ENCODE measurements around the gene CRMP1. TPM values are rescaled to one million over a fixed set of nuclear protein-coding genes. Genes with fewer than 3 reads are reported as not detected.
"Not testable (repeated sequence)": the region's sequence is repeated elsewhere in the genome, so short reads cannot be mapped to it uniquely, and the experiment has no call there.

CRMP1 gene
- polyA plus RNA-seq, 1 donor (not counting 4 experiments of a cell fraction or from before 2014, with no cell fraction given), result 0.03 TPM

GRCh38 chr4:5858020-5858769 lies 34.7 kb downstream of the CRMP1 start:
- Histone ChIP-seq H4K20me1 (ENCODE audit: control insufficient read depth, extremely low read depth, insufficient read depth, low read length) (no peaks in the 10 kb centered on the region), H3K9me3 (ENCODE audit: control insufficient read depth, low read depth, low read length) (no peaks in the 10 kb centered on the region), H3K4me3 (ENCODE audit: control insufficient read depth in 2 of 3, extremely low read depth in 1 of 3, insufficient read depth in 2 of 3, low read depth in 1 of 3, low read length in 3 of 3) (no peak overlapping the region), H3K4me1 (ENCODE audit: control insufficient read depth, extremely low read depth, insufficient read depth, low read length) (peaks cover 2% of the 10 kb centered on the region), H3K36me3 (ENCODE audit: control insufficient read depth in 2 of 2, extremely low read depth in 1 of 2, insufficient read depth in 2 of 2, low read length in 2 of 2) (no peaks in the 10 kb centered on the region), H3K9me1 (ENCODE audit: control insufficient read depth, extremely low read depth, insufficient read depth, low read length) (no peaks in the 10 kb centered on the region), H2AFZ (ENCODE audit: control insufficient read depth, low read length) (no peak overlapping the region), H3K27me3 (ENCODE audit: control insufficient read depth, extremely low read depth, insufficient read depth, low read length) (no peaks in the 10 kb centered on the region), H3K4me2 (ENCODE audit: control insufficient read depth, extremely low read depth, insufficient read depth, low read depth, low read length) (no peak overlapping the region), H3K27ac (ENCODE audit: control insufficient read depth, insufficient read depth, low read length) (no peak overlapping the region), H3K9ac (ENCODE audit: control insufficient read depth, extremely low read depth, insufficient read depth, low read length) (no peak overlapping the region), H3K79me2 (ENCODE audit: control insufficient read depth, insufficient read depth, low read length) (no peaks in the 10 kb centered on the region)
- TF ChIP-seq, protein P1, sequence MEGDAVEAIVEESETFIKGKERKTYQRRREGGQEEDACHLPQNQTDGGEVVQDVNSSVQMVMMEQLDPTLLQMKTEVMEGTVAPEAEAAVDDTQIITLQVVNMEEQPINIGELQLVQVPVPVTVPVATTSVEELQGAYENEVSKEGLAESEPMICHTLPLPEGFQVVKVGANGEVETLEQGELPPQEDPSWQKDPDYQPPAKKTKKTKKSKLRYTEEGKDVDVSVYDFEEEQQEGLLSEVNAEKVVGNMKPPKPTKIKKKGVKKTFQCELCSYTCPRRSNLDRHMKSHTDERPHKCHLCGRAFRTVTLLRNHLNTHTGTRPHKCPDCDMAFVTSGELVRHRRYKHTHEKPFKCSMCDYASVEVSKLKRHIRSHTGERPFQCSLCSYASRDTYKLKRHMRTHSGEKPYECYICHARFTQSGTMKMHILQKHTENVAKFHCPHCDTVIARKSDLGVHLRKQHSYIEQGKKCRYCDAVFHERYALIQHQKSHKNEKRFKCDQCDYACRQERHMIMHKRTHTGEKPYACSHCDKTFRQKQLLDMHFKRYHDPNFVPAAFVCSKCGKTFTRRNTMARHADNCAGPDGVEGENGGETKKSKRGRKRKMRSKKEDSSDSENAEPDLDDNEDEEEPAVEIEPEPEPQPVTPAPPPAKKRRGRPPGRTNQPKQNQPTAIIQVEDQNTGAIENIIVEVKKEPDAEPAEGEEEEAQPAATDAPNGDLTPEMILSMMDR (optimal IDR thresholded peaks at IDR 0.05 in 1 of 3, IDR thresholded peaks at IDR 0.05 in 1 of 3, conservative IDR thresholded peaks at IDR 0.05 in 1 of 3; ENCODE audit: extremely low read depth in 1 of 3, insufficient read depth in 2 of 3, low read length in 3 of 3), result no peak
- no peak for TF ChIP-seq EZH2 (IDR thresholded peaks at IDR 0.05; ENCODE audit: low read length)
- DNase-seq (ENCODE audit: low read depth, low spot score) (no peak), FAIRE-seq (no peak)
- dilution Hi-C loops (cut with MboI; ENCODE audit: extremely low pct_ligation_motif_present, low sequenced_read_pairs), result no loop called here

GRCh38 chr4:5857199-5857598 lies 35.7 kb downstream of the CRMP1 start:
- no peaks in the 10 kb centered on the region for H3K4me1 ChIP-seq (ENCODE audit: control insufficient read depth, extremely low read depth, insufficient read depth, low read length)
- dilution Hi-C loops (cut with MboI; ENCODE audit: extremely low pct_ligation_motif_present, low sequenced_read_pairs), result no loop called here
- no peak overlapping the region for H3K4me3 ChIP-seq (ENCODE audit: control insufficient read depth in 2 of 3, extremely low read depth in 1 of 3, insufficient read depth in 2 of 3, low read depth in 1 of 3, low read length in 3 of 3)
- H3K27ac ChIP-seq (ENCODE audit: control insufficient read depth, insufficient read depth, low read length), result no peak overlapping the region
- no peak for TF ChIP-seq EZH2 (IDR thresholded peaks at IDR 0.05; ENCODE audit: low read length)
- TF ChIP-seq, protein P1 (optimal IDR thresholded peaks at IDR 0.05 in 1 of 3, IDR thresholded peaks at IDR 0.05 in 1 of 3, conservative IDR thresholded peaks at IDR 0.05 in 1 of 3; ENCODE audit: extremely low read depth in 1 of 3, insufficient read depth in 2 of 3, low read length in 3 of 3), result no peak
- DNase-seq (ENCODE audit: low read depth, low spot score), result no peak
- H3K9me3 ChIP-seq (ENCODE audit: control insufficient read depth, low read depth, low read length), result no peaks in the 10 kb centered on the region
- no peaks in the 10 kb centered on the region for H3K36me3 ChIP-seq (ENCODE audit: control insufficient read depth in 2 of 2, extremely low read depth in 1 of 2, insufficient read depth in 2 of 2, low read length in 2 of 2)
- peaks cover 3% of the 10 kb centered on the region for H3K27me3 ChIP-seq (ENCODE audit: control insufficient read depth, extremely low read depth, insufficient read depth, low read length)
- no peak for FAIRE-seq
- H3K4me2 ChIP-seq (ENCODE audit: control insufficient read depth, extremely low read depth, insufficient read depth, low read depth, low read length), result no peak overlapping the region
- H3K9me1 ChIP-seq (ENCODE audit: control insufficient read depth, extremely low read depth, insufficient read depth, low read length), result no peaks in the 10 kb centered on the region
- no peaks in the 10 kb centered on the region for H3K79me2 ChIP-seq (ENCODE audit: control insufficient read depth, insufficient read depth, low read length)
- no peak overlapping the region for H3K9ac ChIP-seq (ENCODE audit: control insufficient read depth, extremely low read depth, insufficient read depth, low read length)
- H2AFZ ChIP-seq (ENCODE audit: control insufficient read depth, low read length), result no peak overlapping the region
- H4K20me1 ChIP-seq (ENCODE audit: control insufficient read depth, extremely low read depth, insufficient read depth, low read length), result no peaks in the 10 kb centered on the region

DNA sequence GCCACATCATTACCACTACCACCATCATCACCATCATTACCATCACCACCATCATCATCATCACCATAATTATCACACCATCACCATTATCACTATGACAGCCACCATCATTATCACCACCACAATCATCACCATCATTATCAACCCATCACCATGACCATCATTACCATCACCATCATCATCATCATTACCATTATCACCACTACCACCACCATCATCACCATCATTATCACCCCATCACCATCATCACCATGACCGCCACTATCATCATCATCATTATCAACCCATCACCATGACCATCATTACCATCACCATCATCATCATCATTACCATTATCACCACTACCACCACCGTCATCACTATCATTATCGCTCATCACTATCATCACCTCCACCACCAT lies 36.5 kb downstream of the CRMP1 start:
- H3K9ac ChIP-seq (ENCODE audit: control insufficient read depth, extremely low read depth, insufficient read depth, low read length); H4K20me1 ChIP-seq (ENCODE audit: control insufficient read depth, extremely low read depth, insufficient read depth, low read length); H3K36me3 ChIP-seq (ENCODE audit: control insufficient read depth in 2 of 2, extremely low read depth in 1 of 2, insufficient read depth in 2 of 2, low read length in 2 of 2); H3K79me2 ChIP-seq (ENCODE audit: control insufficient read depth, insufficient read depth, low read length); H3K9me3 ChIP-seq (ENCODE audit: control insufficient read depth, low read depth, low read length); H3K27ac ChIP-seq (ENCODE audit: control insufficient read depth, insufficient read depth, low read length); FAIRE-seq; H2AFZ ChIP-seq (ENCODE audit: control insufficient read depth, low read length); DNase-seq (ENCODE audit: low read depth, low spot score); H3K27me3 ChIP-seq (ENCODE audit: control insufficient read depth, extremely low read depth, insufficient read depth, low read length); H3K4me2 ChIP-seq (ENCODE audit: control insufficient read depth, extremely low read depth, insufficient read depth, low read depth, low read length); H3K4me3 ChIP-seq (ENCODE audit: control insufficient read depth in 2 of 3, extremely low read depth in 1 of 3, insufficient read depth in 2 of 3, low read depth in 1 of 3, low read length in 3 of 3); dilution Hi-C loops (cut with MboI; ENCODE audit: extremely low pct_ligation_motif_present, low sequenced_read_pairs); H3K4me1 ChIP-seq (ENCODE audit: control insufficient read depth, extremely low read depth, insufficient read depth, low read length); H3K9me1 ChIP-seq (ENCODE audit: control insufficient read depth, extremely low read depth, insufficient read depth, low read length): not testable (repeated sequence)

Data from keratinocyte (primary cell).